ENCODE measurements around the gene CORO2A.

DNA sequence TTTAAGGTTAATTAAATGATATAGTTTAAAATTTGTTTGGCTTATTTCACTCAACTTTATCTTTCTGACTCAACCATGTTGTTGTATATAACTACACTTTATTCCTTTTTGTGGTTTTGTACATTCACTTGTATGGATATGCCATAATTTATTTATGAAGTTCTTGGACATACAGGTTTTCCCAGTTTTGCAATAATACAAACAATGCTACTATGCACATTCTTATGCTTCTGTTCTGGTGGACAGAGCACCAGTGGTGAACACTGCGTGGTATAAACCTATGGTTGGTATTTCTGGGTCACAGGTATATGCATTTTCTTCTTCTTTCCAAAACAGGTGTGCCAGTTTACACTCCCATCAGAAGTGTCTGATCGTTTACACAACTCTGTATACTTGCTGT is 37.8 kb downstream of the CORO2A start:
- TF ChIP-seq POLR2A (IDR thresholded peaks at IDR 0.05) (no peak), POLR2AphosphoS5 (IDR thresholded peaks at IDR 0.05) (no peak), EP300 (IDR thresholded peaks at IDR 0.05) (no peak)
- TF ChIP-seq, protein P1, sequence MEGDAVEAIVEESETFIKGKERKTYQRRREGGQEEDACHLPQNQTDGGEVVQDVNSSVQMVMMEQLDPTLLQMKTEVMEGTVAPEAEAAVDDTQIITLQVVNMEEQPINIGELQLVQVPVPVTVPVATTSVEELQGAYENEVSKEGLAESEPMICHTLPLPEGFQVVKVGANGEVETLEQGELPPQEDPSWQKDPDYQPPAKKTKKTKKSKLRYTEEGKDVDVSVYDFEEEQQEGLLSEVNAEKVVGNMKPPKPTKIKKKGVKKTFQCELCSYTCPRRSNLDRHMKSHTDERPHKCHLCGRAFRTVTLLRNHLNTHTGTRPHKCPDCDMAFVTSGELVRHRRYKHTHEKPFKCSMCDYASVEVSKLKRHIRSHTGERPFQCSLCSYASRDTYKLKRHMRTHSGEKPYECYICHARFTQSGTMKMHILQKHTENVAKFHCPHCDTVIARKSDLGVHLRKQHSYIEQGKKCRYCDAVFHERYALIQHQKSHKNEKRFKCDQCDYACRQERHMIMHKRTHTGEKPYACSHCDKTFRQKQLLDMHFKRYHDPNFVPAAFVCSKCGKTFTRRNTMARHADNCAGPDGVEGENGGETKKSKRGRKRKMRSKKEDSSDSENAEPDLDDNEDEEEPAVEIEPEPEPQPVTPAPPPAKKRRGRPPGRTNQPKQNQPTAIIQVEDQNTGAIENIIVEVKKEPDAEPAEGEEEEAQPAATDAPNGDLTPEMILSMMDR (IDR thresholded peaks at IDR 0.05), result no peak
